Testis (tissue), 3 donors: Measurements from ENCODE around the gene CD96. TPM values are rescaled to one million over a fixed set of nuclear protein-coding genes. Genes with fewer than 3 reads are reported as not detected.
"Not testable (repeated sequence)": the region's sequence is repeated elsewhere in the genome, so short reads cannot be mapped to it uniquely, and the experiment has no call there.

ENCODE experiments used
- DNase-seq: peaks from one replicate; pipeline ENCODE4 v3.0.0-alpha.2; 2019
- H3K27ac ChIP-seq, 2 donors: fragments of 200-600 bp; sonication (generic); one replicate each; pipeline ENCODE4 v1.5.1; 2019
- H3K27me3 ChIP-seq: fragments of 200-600 bp; sonication (generic); one replicate; pipeline ENCODE4 v1.5.1; 2019
- H3K36me3 ChIP-seq: fragments of 200-600 bp; sonication (generic); one replicate; pipeline ENCODE4 v1.5.1; 2017; ENCODE audit warnings: low read depth; ENCODE audit errors: missing control alignments
- H3K4me1 ChIP-seq: fragments of 200-600 bp; sonication (generic); one replicate; pipeline ENCODE4 v1.5.1; 2019
- H3K4me3 ChIP-seq, 2 donors: fragments of 200-600 bp; sonication (generic); one replicate each; pipeline ENCODE4 v1.5.1; 2017 to 2019
- H3K9me3 ChIP-seq: fragments of 200-600 bp; sonication (generic); one replicate; pipeline ENCODE4 v1.5.1; 2017
- POLR2A ChIP-seq: fragments of 450-650 bp; IDR thresholded peaks from one replicate; pipeline ENCODE4 v1.6.1; 2017; ENCODE audit warnings: antibody characterized with exemption, mild to moderate bottlenecking, moderate library complexity
- WGBS, 2 donors: methylation state at CpG; one replicate each; pipeline ENCODE4 v1.1.5; 2018; 5-methylcytosine and 5-hydroxymethylcytosine counted together
- intact Hi-C: fragments of 100-400 bp; cut with DNase I; formaldehyde crosslinking; loops from one replicate; pipeline ENCODE4 v1.15.1; 2023; ENCODE audit warnings: low total_unique reads
- polyA plus RNA-seq: library from polyadenylated mRNA; stranded (reverse); fragments of 350-450 nt; fragmentation: Illumina TruSeq; extraction: RNeasy Lipid Tissue Mini Kit (QIAGEN cat#74804); gene quantifications from one replicate; pipeline ENCODE4 v1.2.3, GENCODE V29; 2014; ENCODE audit warnings: low read depth, low replicate concordance; ENCODE audit not compliant: insufficient read depth
- total RNA-seq, 2 donors: library from RNA; depleted of rRNA; stranded (reverse); fragments of >200 nt; gene quantifications; one replicate each; pipeline ENCODE4 v1.2.3, GENCODE V29; 2016
- TF ChIP-seq, protein P1 (sequence below), 3 experiments: fragments of 450-650 bp in 2 of 3; fragments of 200-600 bp in 1 of 3; sonication (generic) in 1 of 3; IDR thresholded peaks; one replicate each; pipeline ENCODE4 v1.5.1; 2016 to 2019; ENCODE audit warnings: antibody characterized with exemption in 3 of 3, mild to moderate bottlenecking in 2 of 3, moderate library complexity in 1 of 3

CD96 gene
- total and polyA plus RNA-seq, 3 donors from 2014 or later: 0.16 to 1.5 (median 0.99) TPM

DNA sequence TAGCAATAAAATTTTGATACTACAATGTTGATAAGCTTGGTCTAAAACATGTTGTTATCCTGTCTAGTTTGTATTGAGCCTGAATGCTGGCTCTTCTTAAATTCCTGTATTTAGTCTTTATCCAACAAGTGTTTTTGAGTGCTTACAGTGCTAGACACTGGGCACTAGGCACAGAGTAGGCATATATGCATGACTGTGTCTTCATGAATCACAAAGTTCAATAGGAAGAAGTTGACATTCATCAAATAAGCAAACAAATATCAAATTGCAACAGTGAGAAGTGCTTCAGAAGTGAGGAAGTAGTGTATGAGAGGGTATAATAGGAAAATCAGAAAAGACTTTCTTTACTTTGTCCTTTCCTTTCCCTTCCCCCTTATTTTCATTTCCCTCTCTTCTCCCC lies 6.8 kb downstream of the CD96 start:
- Histone ChIP-seq H3K27ac (no peak overlapping the region), H3K9me3 (no peaks in the 10 kb centered on the region), H3K4me3 (no peak overlapping the region), H3K36me3 (no peaks in the 10 kb centered on the region), H3K27me3 (no peaks in the 10 kb centered on the region), H3K4me1 (no peaks in the 10 kb centered on the region)
- DNase-seq: no peak
- no peak for TF ChIP-seq POLR2A
- TF ChIP-seq, protein P1, sequence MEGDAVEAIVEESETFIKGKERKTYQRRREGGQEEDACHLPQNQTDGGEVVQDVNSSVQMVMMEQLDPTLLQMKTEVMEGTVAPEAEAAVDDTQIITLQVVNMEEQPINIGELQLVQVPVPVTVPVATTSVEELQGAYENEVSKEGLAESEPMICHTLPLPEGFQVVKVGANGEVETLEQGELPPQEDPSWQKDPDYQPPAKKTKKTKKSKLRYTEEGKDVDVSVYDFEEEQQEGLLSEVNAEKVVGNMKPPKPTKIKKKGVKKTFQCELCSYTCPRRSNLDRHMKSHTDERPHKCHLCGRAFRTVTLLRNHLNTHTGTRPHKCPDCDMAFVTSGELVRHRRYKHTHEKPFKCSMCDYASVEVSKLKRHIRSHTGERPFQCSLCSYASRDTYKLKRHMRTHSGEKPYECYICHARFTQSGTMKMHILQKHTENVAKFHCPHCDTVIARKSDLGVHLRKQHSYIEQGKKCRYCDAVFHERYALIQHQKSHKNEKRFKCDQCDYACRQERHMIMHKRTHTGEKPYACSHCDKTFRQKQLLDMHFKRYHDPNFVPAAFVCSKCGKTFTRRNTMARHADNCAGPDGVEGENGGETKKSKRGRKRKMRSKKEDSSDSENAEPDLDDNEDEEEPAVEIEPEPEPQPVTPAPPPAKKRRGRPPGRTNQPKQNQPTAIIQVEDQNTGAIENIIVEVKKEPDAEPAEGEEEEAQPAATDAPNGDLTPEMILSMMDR (IDR thresholded peaks at IDR 0.05): no peak
- intact Hi-C loops: no loop called here

DNA sequence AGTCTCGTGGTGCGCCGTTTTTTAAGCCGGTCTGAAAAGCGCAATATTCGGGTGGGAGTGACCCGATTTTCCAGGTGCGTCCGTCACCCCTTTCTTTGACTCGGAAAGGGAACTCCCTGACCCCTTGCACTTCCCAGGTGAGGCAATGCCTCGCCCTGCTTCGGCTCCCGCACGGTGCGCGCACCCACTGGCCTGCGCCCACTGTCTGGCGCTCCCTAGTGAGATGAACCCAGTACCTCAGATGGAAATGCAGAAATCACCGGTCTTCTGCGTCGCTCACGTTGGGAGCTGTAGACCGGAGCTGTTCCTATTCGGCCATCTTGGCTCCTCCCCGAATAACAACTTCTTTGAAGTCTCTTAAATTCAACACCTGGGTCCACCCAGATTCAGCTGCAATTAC lies 19.9 kb downstream of the CD96 start:
- H3K4me1 ChIP-seq, H3K9me3 ChIP-seq, H3K36me3 ChIP-seq, intact Hi-C loops, H3K27me3 ChIP-seq, H3K4me3 ChIP-seq, DNase-seq, H3K27ac ChIP-seq: not testable (repeated sequence)
- 91 to 98% methylated on average over 14 to 20 of the region's 25 CpGs for WGBS, 2 donors

DNA sequence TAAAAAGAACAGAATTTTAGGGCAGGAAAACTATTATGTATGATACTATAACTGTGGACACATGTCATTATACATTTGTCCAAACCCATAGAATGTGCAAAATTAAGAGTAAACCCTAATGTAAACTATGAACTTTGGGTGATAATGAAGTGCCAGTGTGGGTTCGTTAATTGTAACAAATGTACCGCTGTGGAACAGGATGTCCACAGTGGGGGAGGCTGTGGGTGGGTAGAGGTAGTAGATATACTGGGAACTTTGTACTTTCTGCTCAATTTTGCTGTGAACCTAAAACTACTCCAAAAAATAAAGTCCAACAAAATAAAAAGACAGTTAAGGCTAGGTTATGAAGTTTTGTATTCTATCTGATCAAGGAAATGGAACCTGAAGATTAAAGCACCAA lies 24.8 kb downstream of the CD96 start:
- H3K27me3 ChIP-seq: no peaks in the 10 kb centered on the region
- TF ChIP-seq, protein P1 (IDR thresholded peaks at IDR 0.05): no peak
- TF ChIP-seq POLR2A: no peak
- H3K4me1 ChIP-seq: no peaks in the 10 kb centered on the region
- intact Hi-C loops: no loop called here
- 19 to 32% methylated on average over 2 of the region's 2 CpGs for WGBS, 2 donors
- DNase-seq: peak; percentile 14
- H3K36me3 ChIP-seq: no peaks in the 10 kb centered on the region
- H3K4me3 ChIP-seq: no peak overlapping the region
- H3K9me3 ChIP-seq: no peaks in the 10 kb centered on the region
- no peak overlapping the region for H3K27ac ChIP-seq

DNA sequence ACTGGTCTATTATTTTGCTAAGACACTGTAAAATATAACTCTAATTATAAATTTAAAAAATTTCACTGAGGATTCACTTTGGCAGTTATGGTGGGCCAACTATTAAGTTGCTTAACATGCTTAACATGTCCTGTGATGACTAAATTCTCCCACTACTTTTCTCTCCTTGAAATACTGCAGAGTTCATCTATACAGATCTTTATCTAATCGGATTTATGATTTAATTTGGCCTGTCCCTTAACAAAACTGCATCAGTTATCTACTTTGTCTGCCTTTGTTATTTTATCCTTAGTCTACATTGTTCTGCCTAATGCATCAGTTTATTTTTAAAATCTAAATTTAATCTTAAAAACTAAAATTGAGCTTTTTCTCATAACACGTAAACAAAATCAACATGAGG lies 26.4 kb downstream of the CD96 start:
- no peak for DNase-seq
- Histone ChIP-seq H3K27me3 (no peaks in the 10 kb centered on the region), H3K9me3 (no peaks in the 10 kb centered on the region), H3K36me3 (no peaks in the 10 kb centered on the region), H3K27ac (no peak overlapping the region), H3K4me1 (no peaks in the 10 kb centered on the region), H3K4me3 (no peak overlapping the region)
- no peak for TF ChIP-seq POLR2A
- TF ChIP-seq, protein P1 (IDR thresholded peaks at IDR 0.05): no peak
- intact Hi-C loops: no loop called here
- WGBS, 2 donors: 84 to 86% methylated on average over 2 of the region's 2 CpGs

DNA sequence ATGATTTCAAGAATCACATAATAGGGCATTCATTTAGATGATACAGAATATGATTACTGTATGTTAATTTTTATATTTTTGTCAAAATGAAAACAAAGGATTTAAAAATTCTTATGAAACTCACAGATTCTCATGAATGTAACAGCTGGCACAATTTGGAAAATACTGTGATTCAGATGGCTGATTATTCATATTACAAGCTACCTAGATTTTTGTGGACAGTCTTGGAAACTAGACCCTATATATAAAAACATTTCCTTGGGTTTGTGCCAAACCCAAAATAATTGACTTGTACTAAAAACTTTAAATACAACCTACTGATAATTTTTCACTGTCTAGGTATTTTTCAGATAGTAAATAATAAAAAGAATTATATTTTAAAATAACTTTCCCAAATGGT lies 26.9 kb downstream of the CD96 start:
- Histone ChIP-seq H3K36me3 (no peaks in the 10 kb centered on the region), H3K4me1 (no peaks in the 10 kb centered on the region), H3K4me3 (no peak overlapping the region), H3K27ac (no peak overlapping the region), H3K9me3 (no peaks in the 10 kb centered on the region), H3K27me3 (no peaks in the 10 kb centered on the region)
- DNase-seq: no peak
- TF ChIP-seq, protein P1 (IDR thresholded peaks at IDR 0.05): no peak
- TF ChIP-seq POLR2A: no peak
- intact Hi-C loops: no loop called here
